ENCODE data around the gene EXOC6B. TPM values are rescaled to one million over a fixed set of nuclear protein-coding genes. Genes with fewer than 3 reads are reported as not detected.
"Not testable (repeated sequence)": the region's sequence is repeated elsewhere in the genome, so short reads cannot be mapped to it uniquely, and the experiment has no call there.

EXOC6B gene
- total RNA-seq, 1 experiment from 2014 or later = 26.5 TPM

GRCh38 chr2:72604468-72604867 is 221.4 kb downstream of the EXOC6B start:
- DNase-seq (ENCODE audit: low read depth in 1 of 2, low spot score in 2 of 2) = no peak
- Histone ChIP-seq H3K4me3 (no peak overlapping the region), H3K27me3 (replicated peaks) (no peaks in the 10 kb centered on the region), H3K9me3 (replicated peaks) (no peaks in the 10 kb centered on the region), H3K4me1 (replicated peaks) (no peaks in the 10 kb centered on the region), H3K27ac (no peak overlapping the region), H3K36me3 (no peaks in the 10 kb centered on the region)

DNA sequence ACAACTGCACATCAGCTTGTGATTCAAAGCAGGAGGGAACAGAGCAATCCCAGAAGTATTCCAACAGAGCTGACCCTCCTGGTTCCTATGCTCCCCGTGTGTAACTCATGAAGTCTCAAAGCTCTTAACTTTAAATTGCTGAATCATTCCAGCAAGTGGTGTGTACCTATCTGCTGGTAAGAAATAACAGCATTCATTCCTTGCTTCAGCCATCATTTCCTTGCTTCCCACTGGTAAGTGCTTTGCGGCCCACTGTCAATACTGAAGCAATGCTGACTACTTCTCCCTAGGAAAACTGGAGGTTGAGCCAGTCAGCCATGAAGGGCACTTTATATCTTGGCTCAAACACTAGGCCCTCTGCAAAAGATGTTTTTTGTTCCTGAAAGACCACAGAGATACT is 222.4 kb downstream of the EXOC6B start:
- no peak overlapping the region for H3K27ac ChIP-seq
- no peak for DNase-seq (ENCODE audit: low read depth in 1 of 2, low spot score in 2 of 2)
- H3K36me3 ChIP-seq = no peaks in the 10 kb centered on the region
- no peak overlapping the region for H3K4me3 ChIP-seq
- no peaks in the 10 kb centered on the region for H3K4me1 ChIP-seq (replicated peaks)
- H3K27me3 ChIP-seq (replicated peaks) = no peaks in the 10 kb centered on the region
- no peaks in the 10 kb centered on the region for H3K9me3 ChIP-seq (replicated peaks)

GRCh38 chr2:72602711-72603110 is 223.1 kb downstream of the EXOC6B start:
- Histone ChIP-seq H3K9me3 (replicated peaks) (no peaks in the 10 kb centered on the region), H3K4me3 (no peak overlapping the region), H3K27me3 (replicated peaks) (no peaks in the 10 kb centered on the region), H3K27ac (no peak overlapping the region), H3K36me3 (no peaks in the 10 kb centered on the region), H3K4me1 (replicated peaks) (no peaks in the 10 kb centered on the region)
- no peak for DNase-seq (ENCODE audit: low read depth in 1 of 2, low spot score in 2 of 2)

GRCh38 chr2:72602095-72602494 is 223.7 kb downstream of the EXOC6B start:
- Histone ChIP-seq H3K9me3 (replicated peaks) (no peaks in the 10 kb centered on the region), H3K4me1 (replicated peaks) (no peaks in the 10 kb centered on the region), H3K36me3 (no peaks in the 10 kb centered on the region), H3K27me3 (replicated peaks) (no peaks in the 10 kb centered on the region), H3K4me3 (no peak overlapping the region), H3K27ac (no peak overlapping the region)
- no peak for DNase-seq (ENCODE audit: low read depth in 1 of 2, low spot score in 2 of 2)

- not testable (repeated sequence) for H3K4me3 ChIP-seq; H3K27ac ChIP-seq; H3K9me3 ChIP-seq (replicated peaks); H3K4me1 ChIP-seq (replicated peaks); DNase-seq (ENCODE audit: low read depth in 1 of 2, low spot score in 2 of 2); H3K36me3 ChIP-seq; H3K27me3 ChIP-seq (replicated peaks)
Measured at GRCh38 chr2:72583836-72584235, 242.0 kb downstream of the EXOC6B start.

GRCh38 chr2:72583376-72583775 is 242.5 kb downstream of the EXOC6B start:
- Histone ChIP-seq H3K9me3 (replicated peaks) (no peaks in the 10 kb centered on the region), H3K27me3 (replicated peaks) (no peaks in the 10 kb centered on the region), H3K27ac (no peak overlapping the region), H3K36me3 (no peaks in the 10 kb centered on the region), H3K4me3 (no peak overlapping the region), H3K4me1 (replicated peaks) (no peaks in the 10 kb centered on the region; the same call in 1 of the 2 replicates)
- DNase-seq (ENCODE audit: low read depth in 1 of 2, low spot score in 2 of 2) = no peak

- H3K4me1 ChIP-seq (replicated peaks) = peaks cover 5% of the 10 kb centered on the region
- no peaks in the 10 kb centered on the region for H3K9me3 ChIP-seq (replicated peaks)
- no peak for DNase-seq (ENCODE audit: low read depth in 1 of 2, low spot score in 2 of 2)
- H3K27me3 ChIP-seq (replicated peaks) = no peaks in the 10 kb centered on the region
- H3K4me3 ChIP-seq = no peak overlapping the region
- H3K27ac ChIP-seq = no peak overlapping the region
- H3K36me3 ChIP-seq = no peaks in the 10 kb centered on the region
Measured at GRCh38 chr2:72581560-72582181, 244.2 kb downstream of the EXOC6B start.

- H3K4me1 ChIP-seq (replicated peaks) = peaks cover 11% of the 10 kb centered on the region
- no peaks in the 10 kb centered on the region for H3K27me3 ChIP-seq (replicated peaks)
- no peak overlapping the region for H3K27ac ChIP-seq
- no peaks in the 10 kb centered on the region for H3K9me3 ChIP-seq (replicated peaks)
- no peak overlapping the region for H3K4me3 ChIP-seq
- no peaks in the 10 kb centered on the region for H3K36me3 ChIP-seq
- DNase-seq (ENCODE audit: low read depth in 1 of 2, low spot score in 2 of 2) = peak in 1 of 2 experiments; percentile 49
Measured at GRCh38 chr2:72579591-72580180, 246.1 kb downstream of the EXOC6B start.

GRCh38 chr2:72576861-72577260 is 249.0 kb downstream of the EXOC6B start:
- DNase-seq (ENCODE audit: low read depth in 1 of 2, low spot score in 2 of 2) = peak in 1 of 2 experiments; percentile 20
- Histone ChIP-seq H3K36me3 (no peaks in the 10 kb centered on the region), H3K9me3 (replicated peaks) (no peaks in the 10 kb centered on the region), H3K4me3 (no peak overlapping the region), H3K27ac (no peak overlapping the region), H3K27me3 (replicated peaks) (no peaks in the 10 kb centered on the region), H3K4me1 (replicated peaks) (peaks cover 24% of the 10 kb centered on the region)

DNA sequence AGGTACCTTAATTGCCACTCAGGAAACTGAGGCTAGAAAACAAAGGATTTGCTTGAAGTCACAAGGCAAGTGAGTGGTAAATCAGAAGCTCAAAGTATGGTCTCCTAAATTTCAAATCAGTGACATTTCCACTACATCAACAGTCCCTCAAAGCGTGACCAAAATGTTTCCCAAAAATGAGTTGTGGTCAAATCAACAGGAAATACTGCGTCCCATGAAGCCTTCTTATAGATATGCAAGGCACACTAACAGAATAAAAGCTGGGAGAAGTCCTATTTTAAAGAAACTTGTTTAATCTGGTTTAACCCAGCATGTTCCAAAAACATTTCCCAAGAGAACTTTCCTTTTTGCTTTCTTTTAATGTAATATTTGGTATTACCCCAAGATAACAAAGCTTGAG is 249.4 kb downstream of the EXOC6B start:
- no peak for DNase-seq (ENCODE audit: low read depth in 1 of 2, low spot score in 2 of 2)
- H3K9me3 ChIP-seq (replicated peaks) = no peaks in the 10 kb centered on the region
- H3K4me3 ChIP-seq = no peak overlapping the region
- H3K27ac ChIP-seq = no peak overlapping the region
- peaks cover 28% of the 10 kb centered on the region for H3K4me1 ChIP-seq (replicated peaks)
- no peaks in the 10 kb centered on the region for H3K27me3 ChIP-seq (replicated peaks)
- H3K36me3 ChIP-seq = no peaks in the 10 kb centered on the region

GRCh38 chr2:72574886-72575285 is 250.9 kb downstream of the EXOC6B start:
- H3K4me3 ChIP-seq = no peak overlapping the region
- peaks cover 44% of the 10 kb centered on the region for H3K4me1 ChIP-seq (replicated peaks)
- no peak overlapping the region for H3K27ac ChIP-seq
- no peaks in the 10 kb centered on the region for H3K27me3 ChIP-seq (replicated peaks)
- DNase-seq (ENCODE audit: low read depth in 1 of 2, low spot score in 2 of 2) = no peak
- no peaks in the 10 kb centered on the region for H3K9me3 ChIP-seq (replicated peaks)
- H3K36me3 ChIP-seq = no peaks in the 10 kb centered on the region

GRCh38 chr2:72573232-72573631 is 252.6 kb downstream of the EXOC6B start:
- Histone ChIP-seq H3K4me3 (no peak overlapping the region), H3K36me3 (no peaks in the 10 kb centered on the region), H3K27me3 (replicated peaks) (no peaks in the 10 kb centered on the region), H3K27ac (peak overlapping the region; percentile 6; the same call in 1 of the 2 replicates), H3K4me1 (replicated peaks) (peaks cover 45% of the 10 kb centered on the region), H3K9me3 (replicated peaks) (no peaks in the 10 kb centered on the region)
- no peak for DNase-seq (ENCODE audit: low read depth in 1 of 2, low spot score in 2 of 2)

- Histone ChIP-seq H3K9me3 (replicated peaks) (no peaks in the 10 kb centered on the region), H3K27ac (peak overlapping the region; percentile 92), H3K36me3 (no peaks in the 10 kb centered on the region), H3K4me1 (replicated peaks) (peaks cover 45% of the 10 kb centered on the region), H3K4me3 (no peak overlapping the region), H3K27me3 (replicated peaks) (no peaks in the 10 kb centered on the region)
- peak; percentile 47 to 76 for DNase-seq (ENCODE audit: low read depth in 1 of 2, low spot score in 2 of 2)
Measured at GRCh38 chr2:72572501-72572900, 253.3 kb downstream of the EXOC6B start.

DNA sequence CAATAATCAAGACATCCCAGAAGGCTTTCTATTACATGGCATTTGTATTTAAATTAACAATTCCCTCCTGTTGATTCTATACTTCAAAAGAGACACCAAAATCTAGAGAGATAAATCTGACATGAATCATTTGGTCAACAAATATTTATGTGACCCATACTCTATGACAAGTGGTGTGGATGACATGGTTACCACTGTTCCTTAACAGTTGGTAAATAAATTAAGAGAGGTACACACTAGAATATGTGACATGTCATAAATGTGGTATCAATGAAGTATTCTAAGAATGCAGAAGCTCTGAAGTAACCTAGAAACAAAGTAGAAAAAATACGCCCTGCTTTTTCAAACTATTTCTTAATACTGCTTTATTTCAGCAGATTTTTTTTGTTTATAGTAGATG is 255.4 kb downstream of the EXOC6B start:
- H3K4me1 ChIP-seq (replicated peaks) = peaks cover 34% of the 10 kb centered on the region
- no peaks in the 10 kb centered on the region for H3K27me3 ChIP-seq (replicated peaks)
- H3K4me3 ChIP-seq = no peak overlapping the region
- no peaks in the 10 kb centered on the region for H3K9me3 ChIP-seq (replicated peaks)
- H3K27ac ChIP-seq = peak overlapping the region; percentile 92
- H3K36me3 ChIP-seq = no peaks in the 10 kb centered on the region
- peak in 1 of 2 experiments; percentile 61 for DNase-seq (ENCODE audit: low read depth in 1 of 2, low spot score in 2 of 2)

Data from SJSA1 (cell line).